HG03565 (cell line): Measurements from ENCODE around the gene PEDS1.
"Not testable (repeated sequence)": the region's sequence is repeated elsewhere in the genome, so short reads cannot be mapped to it uniquely, and the experiment has no call there.

Experiments used
- ATAC-seq: cut with Tn5 transposase; IDR thresholded peaks from one replicate; pipeline ENCODE4 v1.9.1; 2021; ENCODE audit warnings: mild to moderate bottlenecking, moderate library complexity; ENCODE audit not compliant: unreplicated experiment

The PEDS1 gene

GRCh38 chr20:50190251-50191064 lies 36.9 kb upstream of the PEDS1 start, which contains the start of gene CEBPB:
Gene CEBPB, plus strand, starts transcription at chr20:50190830. Its CDS starts 204 bp downstream, at chr20:50191034.
- no peak for ATAC-seq

GRCh38 chr20:50189681-50190250 lies 36.2 kb upstream of the PEDS1 start:
- no peak for ATAC-seq

GRCh38 chr20:50188879-50189680 lies 35.6 kb upstream of the PEDS1 start:
- ATAC-seq, result no peak

GRCh38 chr20:50188287-50188688 lies 34.8 kb upstream of the PEDS1 start:
- no peak for ATAC-seq

- no peak for ATAC-seq
These were observed 34.0 kb upstream of the PEDS1 start for GRCh38 chr20:50187403-50188051.

- ATAC-seq, result no peak
These were observed 33.5 kb upstream of the PEDS1 start for GRCh38 chr20:50186987-50187402.

GRCh38 chr20:50186151-50186885 lies 32.8 kb upstream of the PEDS1 start:
- ATAC-seq, result no peak

GRCh38 chr20:50185426-50185825 lies 31.9 kb upstream of the PEDS1 start:
- ATAC-seq, result no peak

- ATAC-seq, result no peak
These were observed 28.8 kb upstream of the PEDS1 start for GRCh38 chr20:50182346-50182745.

- ATAC-seq, result no peak
These were observed 27.8 kb upstream of the PEDS1 start for GRCh38 chr20:50181344-50181743.

- ATAC-seq, result not testable (repeated sequence)
These were observed 25.1 kb upstream of the PEDS1 start for GRCh38 chr20:50178672-50179071.

- no peak for ATAC-seq
These were observed 22.7 kb upstream of the PEDS1 start for GRCh38 chr20:50175938-50176933.

GRCh38 chr20:50174456-50174855 lies 20.9 kb upstream of the PEDS1 start:
- ATAC-seq, result no peak

- no peak for ATAC-seq
These were observed 19.0 kb upstream of the PEDS1 start for GRCh38 chr20:50172347-50173013.

GRCh38 chr20:50170549-50171220 lies 17.2 kb upstream of the PEDS1 start:
- ATAC-seq, result no peak

GRCh38 chr20:50169329-50169823 lies 15.9 kb upstream of the PEDS1 start:
- no peak for ATAC-seq

- peak; percentile 89 for ATAC-seq
These were observed 12.4 kb upstream of the PEDS1 start for GRCh38 chr20:50165684-50166554.
